HG03575 (cell line): ENCODE measurements around the gene SNED1.

ENCODE experiments used
- ATAC-seq: cut with Tn5 transposase; IDR thresholded peaks from one replicate; pipeline ENCODE4 v1.9.1; 2021; ENCODE audit not compliant: unreplicated experiment, insufficient number of reproducible peaks, low FRiP score; ENCODE audit errors: extremely low read depth

The SNED1 gene

DNA sequence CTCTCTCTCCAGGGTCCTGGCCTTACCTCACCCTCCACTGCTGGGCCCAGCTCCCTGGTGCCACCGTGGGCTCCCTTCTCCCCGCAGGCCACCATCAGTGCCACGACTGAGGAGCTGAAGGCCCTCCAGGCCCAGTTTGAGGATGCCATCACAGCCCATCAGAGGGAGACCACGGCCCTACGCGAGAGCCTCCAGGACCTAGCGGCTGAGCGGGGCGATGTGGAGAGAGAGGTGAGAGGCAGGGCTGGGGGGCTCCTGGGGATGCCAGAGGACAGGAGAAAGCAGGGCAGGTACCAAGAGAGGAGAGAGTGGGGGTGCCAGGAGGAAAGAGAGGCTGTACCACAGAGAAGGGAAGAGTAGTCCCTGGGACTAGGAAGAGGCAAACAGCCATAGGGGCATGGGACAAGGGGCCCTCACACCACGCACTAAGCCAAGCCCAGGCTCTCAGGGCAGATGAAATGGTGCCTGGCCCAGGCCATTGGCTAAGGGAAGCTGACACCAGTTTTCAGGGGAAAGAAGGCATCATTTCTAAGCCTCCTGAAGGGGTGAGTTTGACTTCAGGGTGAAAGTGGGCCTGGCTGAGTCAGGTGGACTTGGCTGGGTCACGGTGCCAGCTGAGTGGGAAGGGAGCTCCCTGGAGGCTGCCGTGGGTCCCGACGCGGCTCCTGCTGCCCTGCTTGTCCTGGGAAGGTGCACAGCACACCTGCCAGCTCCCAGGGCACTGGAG lies 39.0 kb upstream of the SNED1 start:
- no peak for ATAC-seq

DNA sequence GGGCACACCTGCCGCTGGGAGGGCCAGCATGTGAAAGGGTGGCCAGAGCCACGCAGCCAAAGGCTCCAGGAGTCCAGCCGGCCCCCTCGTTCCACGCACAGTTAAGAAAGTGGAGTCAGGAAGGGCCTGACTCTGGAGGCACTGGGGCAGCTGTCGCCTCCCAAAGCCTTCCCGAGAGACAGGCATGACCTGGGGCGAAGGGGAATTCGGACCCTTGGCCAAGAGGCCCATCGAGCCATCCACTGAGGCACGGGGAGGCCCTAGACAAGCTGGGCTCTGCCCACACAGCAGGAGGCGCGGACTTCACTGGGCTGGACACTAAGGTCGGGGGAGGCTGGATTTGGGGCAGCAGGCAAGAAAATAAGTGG lies 38.5 kb upstream of the SNED1 start:
- no peak for ATAC-seq

DNA sequence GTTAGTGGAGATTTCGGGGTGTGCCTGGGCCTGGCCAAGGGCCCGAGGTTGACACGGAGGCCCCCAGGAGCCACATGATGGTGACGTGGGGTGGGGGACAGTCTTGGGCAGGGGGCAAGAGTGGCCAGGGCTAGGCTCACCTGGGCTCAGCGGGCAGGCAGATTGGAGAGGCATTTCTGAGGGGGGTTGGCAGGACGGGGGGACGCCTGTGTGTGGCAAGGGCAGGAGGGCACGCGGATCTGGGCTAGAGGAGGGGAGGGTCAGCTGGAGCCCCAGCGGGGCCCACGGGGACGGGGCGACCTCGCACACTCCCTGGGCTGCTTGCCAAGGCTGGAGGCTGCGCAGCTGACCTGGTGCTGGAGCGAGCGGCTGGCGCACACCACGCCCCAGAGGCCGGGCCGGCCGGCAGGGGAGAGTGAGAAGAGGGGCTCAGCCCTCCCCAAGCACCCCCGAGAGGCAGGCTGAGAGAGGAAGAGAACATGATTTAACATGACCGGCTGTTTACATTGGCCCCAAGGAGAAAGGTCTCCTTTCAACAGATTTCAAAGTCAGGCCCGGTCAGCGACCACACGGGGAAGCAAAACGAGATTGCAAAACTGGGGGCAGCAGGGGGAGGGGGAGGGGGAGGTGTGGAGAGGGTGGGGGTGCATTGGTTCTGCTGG lies 38.0 kb upstream of the SNED1 start:
- no peak for ATAC-seq

DNA sequence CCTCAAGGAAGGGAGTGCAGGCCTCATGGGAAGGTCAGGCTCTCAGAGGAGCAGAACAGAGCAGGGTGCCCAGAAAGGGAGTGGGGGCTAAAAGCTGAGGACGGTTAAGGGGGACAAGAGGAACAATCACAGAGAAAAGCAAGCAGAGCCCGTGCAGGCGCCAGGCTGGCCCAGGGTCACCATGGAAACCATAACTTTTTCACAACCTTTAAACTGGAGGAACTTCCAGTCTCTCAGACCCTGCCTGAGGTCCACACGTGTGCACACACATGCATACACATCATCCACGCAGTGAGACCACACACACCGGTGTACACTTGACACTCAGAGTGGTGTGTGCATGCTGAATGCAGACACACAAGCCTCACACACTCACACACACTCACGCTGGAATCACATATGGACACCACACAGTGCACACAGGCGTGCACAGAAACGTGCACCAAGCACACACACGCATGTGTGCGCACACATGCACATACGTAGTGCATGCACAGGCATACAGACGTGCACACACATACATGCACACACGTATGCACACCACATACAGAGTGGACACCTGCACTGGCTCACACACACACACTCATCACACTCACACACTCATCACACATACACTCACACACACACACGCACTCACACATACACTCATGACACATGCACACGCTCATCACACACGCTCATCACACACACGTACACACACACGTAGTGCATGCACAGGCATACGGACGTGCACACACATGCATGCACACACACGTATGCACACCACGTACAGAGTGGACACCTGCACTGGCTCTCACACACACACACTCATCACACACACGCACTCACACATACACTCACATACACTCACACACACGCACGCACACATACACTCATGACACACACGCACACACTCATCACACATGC lies 37.2 kb upstream of the SNED1 start:
- no peak for ATAC-seq

DNA sequence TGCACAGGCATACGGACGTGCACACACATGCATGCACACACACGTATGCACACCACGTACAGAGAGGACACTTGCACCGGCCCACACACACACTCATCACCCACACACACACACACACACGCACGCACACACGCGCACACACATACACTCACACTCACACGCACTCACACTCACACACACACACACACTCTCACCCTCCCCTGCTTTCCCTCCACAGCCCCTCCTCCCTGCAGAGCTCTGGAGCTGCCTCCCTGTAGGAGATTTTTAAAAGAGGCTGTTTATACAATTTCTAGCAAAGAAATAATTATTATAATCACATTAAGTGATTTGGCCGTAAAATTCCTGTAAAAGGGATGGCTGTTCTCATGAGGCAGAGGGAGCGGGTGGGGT lies 36.5 kb upstream of the SNED1 start:
- no peak for ATAC-seq

DNA sequence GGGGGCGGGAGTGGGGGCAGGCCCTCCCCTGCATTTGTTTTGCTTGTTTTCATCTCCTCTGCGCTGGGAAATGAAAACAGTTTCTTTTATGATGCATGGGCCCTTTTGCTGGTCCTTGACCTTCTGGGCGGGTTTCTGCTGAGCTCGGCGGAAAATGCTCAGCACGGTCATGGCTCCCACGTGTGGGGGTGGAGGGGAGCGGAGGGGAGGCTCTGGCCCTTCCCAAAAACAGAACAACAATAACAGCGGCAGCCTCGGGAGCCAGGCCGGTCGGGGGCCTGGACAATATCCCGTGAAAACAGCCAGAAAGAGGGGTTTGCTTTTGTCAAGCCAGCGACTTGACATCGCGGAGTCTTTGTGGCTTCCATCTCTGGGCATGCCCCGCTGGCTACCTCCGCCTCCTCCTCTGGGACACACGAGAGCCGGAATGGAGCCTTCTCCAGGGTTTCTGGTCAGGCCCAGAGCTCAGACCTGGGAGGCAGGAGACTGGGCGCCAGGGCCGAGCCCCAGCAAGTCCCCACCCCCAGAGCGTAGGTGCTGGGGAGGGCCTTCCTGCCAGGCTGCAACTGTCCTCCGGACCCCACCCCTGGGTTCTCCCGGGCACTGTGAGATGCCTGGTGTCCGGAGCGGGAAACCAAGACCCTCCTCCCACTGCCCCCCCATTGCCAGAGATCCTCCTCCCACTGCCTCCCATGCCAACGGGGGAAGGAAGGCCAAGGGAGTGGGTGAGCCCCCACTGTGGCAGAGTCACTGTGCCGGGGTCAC lies 35.9 kb upstream of the SNED1 start:
- no peak for ATAC-seq

DNA sequence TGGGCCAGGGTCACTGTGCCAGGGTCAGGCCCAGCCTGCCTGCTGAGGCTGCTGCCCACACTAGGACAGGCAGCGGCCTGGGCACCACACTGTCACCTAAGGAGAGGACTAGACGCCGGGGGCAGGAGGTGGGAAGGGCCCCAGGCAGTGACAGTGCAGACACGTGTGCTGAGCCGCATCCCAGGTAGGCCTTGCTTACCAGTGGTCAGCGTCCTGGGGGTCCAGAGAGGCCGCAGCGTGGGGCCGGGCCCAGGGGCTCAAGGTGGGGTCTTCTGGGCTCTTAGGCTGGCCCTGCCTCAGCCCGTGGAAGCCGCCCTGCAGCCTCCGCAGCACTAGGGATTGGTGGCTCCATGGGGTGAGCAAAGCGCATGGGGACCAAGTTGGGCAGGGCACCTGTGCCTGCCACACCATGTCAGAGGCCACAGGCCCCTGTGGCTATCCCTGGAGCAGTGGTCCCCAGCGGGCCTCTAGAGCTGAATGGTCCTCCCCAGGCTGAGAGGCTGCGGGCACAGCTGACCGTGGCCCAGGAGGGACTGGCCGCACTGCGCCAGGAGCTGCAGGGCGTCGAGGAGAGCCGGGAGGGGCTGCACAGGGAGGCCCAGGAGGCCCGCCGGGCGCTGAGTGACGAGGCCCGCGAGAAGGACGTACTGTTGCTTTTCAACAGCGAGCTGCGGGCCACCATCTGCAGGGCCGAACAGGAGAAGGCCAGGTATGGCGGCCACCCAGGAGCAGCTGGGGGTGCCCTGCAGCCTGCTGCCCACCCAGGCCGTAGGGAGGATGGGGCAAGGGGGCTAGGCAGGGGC lies 35.2 kb upstream of the SNED1 start:
- no peak for ATAC-seq

DNA sequence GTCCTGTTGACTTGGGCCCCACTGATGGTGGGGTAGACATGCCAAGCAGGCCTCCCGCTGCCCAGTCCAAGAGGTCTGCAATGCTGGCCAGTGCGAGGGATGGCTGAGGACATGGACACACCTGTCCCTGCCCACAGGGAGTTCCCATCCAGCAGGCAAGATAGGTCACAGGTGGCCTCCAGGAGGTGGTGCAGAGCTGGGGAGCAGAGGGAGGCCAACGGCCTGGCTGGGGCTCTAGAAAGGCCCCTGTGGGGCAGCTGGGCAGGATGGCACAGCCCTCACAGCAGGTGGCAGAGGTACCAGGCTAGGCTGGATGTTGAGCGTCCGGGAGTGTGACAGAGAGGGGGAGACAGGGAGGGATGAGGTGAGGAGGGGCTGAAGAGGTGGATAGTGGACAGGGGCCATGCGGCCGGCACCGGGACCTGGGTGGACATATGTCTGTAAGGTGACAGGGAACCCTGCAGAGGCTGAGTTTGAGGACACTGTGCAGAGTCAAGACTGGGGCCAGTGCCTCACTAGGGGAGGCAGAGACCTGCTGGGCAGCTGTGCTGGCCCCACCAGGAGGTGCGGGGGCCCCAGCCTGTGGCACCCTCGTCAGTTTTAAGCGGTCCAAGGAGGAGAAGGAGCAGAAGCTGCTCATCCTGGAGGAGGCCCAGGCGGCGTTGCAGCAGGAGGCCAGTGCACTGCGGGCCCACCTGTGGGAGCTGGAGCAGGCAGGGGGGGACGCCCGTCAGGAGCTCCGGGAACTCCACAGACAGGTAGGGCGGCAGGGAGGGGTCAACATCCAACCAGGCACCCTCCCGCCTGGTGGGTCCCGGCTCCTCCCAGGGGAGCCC lies 34.3 kb upstream of the SNED1 start:
- no peak for ATAC-seq

DNA sequence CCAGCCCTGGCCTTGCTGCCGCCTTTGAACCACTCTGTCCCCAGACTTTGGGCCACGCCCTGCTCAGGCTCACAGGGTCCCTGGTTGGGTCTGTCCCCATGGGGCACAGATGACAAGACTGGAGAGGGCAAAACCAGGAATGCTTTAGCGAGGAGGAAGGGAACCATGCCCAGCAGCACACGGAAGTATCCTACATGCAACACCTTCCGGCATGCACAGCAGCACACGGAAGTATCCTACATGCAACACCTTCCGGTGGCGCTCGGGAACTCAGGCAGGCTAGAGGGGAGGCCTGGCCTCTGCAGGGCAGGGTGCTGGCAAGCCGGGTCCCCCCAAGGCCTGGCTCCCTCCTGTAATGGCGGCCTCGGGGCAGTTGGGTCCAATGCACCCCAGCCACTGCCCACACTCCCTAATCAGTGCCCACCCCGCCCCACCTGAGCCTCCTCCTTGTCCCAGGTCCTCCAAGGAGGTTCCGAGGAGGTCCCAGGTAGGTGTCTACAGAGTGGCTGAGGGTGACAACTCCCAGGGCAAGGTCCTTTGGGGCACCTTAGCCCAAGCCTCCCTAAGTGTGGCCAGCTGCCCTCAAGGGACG lies 33.6 kb upstream of the SNED1 start:
- ATAC-seq, result no peak

DNA sequence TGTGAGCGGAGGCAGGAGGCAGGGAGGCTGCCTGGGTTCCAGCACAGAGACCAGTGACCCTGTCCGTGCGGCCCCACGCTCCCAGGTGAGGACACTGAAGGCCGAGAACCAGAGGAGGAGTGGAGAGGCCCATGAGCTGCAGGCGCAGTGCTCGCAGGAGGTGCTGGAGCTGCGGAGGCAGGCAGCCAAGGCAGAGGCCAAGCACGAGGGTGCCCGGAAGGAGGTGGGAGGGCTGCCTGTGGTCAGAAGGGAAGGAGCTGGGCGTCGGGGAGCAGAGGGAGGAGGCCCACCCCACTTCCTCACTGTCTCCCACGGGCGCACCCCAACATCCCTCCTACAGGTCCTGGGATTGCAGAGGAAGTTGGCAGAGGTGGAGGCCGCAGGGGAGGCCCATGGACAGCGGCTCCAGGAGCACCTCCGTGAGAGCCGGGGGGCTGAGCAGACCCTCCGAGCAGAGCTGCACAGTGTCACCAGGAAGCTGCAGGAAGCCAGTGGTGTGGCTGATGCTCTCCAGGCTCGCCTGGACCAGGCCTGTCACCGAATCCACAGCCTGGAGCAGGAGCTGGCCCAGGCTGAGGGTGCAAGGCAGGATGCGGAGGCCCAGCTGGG lies 33.0 kb upstream of the SNED1 start:
- no peak for ATAC-seq

DNA sequence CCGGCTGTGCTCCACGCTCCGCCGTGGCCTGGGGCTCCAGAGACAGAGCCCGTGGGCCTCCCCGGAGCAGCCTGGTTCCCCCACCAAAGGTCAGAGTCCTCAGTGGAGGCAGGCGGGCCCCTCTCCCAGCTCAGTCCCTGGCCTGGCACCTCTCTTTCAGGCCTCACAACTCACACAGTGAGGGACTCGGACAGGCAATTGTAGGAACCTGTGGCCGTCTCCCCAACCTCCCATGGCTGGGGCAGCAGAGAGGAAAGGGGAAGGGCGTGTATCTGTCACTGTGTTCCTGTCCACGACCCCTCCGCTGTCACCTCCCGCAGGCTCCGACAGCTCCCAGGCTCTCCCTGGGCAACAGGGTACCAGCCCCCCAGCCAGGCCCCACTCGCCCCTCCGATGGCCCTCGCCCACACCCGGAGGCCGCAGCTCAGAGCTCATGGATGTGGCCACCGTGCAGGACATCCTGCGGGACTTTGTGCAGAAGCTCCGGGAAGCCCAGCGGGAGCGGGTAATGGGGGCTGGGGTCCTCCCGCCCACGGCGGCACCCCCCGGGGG lies 32.4 kb upstream of the SNED1 start:
- no peak for ATAC-seq

DNA sequence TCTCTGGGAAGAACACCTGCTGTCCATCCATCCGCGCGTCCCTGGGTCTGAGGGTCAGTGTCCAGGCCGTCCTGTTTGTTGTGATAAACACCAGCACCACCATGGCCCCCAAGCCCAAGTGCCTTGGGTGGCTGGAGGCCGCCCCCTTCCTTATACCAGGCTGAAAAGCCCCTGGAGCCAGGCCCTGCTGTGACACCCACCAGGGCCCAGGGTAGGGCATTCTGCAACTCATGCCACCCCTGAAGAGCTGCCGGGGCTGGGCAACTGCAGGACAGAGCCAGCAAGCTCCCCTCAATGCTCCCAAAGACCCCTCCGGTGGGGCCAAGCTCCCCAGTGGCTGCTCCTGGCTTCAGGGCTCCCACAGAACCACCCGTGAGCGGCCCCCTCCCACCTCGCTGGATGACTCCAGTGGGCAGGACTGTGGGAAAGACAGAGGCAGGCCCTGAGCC lies 31.9 kb upstream of the SNED1 start:
- no peak for ATAC-seq

DNA sequence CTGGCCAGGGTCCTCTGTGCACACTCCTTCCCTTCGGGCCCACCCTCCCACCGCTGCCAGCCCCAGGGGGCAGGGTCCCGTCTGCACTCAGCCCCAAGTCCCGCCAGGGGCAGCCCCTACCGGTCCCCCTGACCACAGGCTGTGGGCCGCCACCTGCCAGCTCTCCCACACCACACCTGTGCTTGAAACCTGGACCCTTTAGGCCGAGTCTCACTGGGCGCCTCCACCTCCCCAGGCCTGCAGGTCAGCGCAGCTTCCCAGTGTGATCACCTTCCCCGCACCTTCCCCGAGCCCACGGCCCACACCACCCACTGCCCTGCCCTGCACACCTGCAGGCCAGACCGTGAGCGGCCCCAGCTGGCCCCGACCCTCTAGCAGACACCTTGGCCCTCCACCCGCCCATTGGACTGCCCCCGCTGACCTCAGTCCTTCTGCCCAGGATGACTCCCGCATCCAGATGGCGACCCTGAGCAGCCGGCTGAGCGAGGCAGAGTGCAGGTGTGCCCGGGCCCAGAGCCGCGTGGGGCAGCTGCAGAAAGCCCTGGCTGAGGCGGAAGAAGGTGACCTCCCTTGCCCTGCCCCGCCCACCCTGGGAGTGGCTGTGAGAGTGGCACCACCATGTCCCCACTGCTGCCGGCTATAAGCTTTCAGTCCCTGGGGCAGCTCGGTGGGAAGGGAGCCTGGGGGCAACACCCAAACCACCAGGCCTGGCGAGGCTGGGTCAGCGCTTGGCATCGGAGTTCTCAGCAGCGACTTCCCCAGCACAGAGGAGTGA lies 31.3 kb upstream of the SNED1 start:
- ATAC-seq, result no peak

DNA sequence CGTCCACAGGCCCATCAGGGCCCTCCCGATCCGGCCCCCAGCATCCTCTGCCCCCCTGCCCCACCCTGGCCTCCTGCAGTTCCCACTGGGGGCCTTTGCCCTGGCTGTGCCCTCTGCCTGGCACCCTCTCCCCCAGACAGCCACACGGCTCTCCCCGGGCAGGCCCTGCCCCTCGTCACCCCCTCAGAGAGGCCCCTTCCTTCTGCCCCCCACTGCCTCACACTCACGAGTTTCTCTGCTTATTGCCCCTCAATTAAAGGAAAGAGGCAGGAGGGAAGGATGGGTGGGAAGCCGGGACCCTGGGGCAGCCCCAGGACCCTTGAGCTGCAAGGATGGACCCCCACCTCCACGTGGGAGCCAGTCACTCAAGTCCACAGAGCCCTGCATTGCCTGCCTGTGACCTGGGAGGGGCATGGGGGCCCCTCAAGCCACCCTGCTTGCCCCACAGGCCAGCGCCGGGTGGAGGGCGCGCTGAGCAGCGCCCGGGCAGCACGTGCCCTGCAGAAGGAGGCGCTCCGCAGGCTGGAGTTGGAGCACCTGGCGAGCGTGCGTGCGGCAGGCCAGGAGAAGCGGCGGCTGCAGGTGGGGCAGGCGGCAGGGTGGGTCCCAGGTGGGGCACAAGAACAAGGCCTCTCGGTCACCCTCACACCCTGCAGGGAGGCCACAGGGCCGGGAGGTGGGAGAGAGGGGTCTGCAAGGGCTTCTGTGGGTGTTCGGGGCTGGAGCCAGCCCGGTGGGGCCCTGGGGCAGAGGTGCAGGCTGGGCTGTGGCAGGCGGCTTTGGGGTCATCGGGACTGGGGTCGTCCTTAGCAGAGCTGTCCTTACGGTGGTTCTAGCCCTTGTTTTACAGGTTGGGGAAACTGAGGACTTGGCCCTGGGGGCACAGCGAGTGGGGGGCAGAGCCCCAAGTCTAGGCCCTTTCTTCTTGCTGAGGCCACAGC lies 30.5 kb upstream of the SNED1 start:
- no peak for ATAC-seq
